HT1080 (cell line): ENCODE measurements around the gene MACROD2. TPM values are rescaled to one million over a fixed set of nuclear protein-coding genes. Genes with fewer than 3 reads are reported as not detected.

Source experiments
- DNase-seq: peaks from one replicate; pipeline ENCODE4 v3.0.0-alpha.2; 2015; ENCODE audit warnings: low read depth
- total RNA-seq: library from RNA; depleted of rRNA; stranded (reverse); fragments of >200 nt; shearing (Covaris generic); gene quantifications from 2 replicates; pipeline ENCODE4 v1.2.3, GENCODE V29; 2014

The MACROD2 gene
- total RNA-seq, 1 experiment from 2014 or later = 1.2 TPM

DNA sequence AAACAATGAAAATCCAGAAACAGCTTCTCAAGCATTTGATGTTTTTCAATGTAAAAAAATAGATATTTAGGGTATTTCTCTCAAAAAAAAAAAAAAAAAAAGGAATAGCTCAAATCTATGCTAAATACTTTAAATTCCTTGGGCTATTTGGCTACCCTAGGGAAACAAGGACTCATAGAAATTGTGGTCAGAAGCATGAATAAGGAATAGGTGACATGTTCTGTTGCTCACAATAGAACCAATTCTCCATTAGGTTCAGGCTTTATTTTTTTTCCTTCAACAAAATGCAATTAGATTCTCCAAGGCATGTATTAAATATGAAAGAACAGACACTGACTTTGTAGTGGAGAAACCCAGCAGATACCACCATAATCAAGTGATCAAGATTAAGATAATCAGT is 1246.4 kb downstream of the MACROD2 start:
- DNase-seq = no peak

GRCh38 chr20:15242773-15243172 is 1247.5 kb downstream of the MACROD2 start:
- no peak for DNase-seq

DNA sequence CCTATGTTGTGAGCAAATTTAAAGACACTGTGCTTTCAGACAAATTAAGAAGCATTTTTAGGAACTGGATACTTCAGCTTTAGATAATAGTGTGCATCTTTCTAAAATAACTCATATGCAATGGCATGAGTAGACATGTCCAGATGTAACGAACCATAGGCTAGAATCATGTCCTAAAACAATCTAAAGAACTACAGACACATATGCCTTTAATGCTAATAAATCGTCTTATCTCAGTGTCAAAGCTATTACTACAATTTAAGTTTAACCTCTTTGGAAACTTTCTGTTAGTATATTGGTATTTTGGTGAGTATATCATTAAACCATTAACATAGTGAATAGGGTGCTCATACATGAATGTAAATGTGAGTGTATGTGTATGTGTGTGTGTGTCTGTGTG is 1250.6 kb downstream of the MACROD2 start:
- DNase-seq = no peak

GRCh38 chr20:15248618-15249395 is 1253.5 kb downstream of the MACROD2 start:
- peak; percentile 7 for DNase-seq

GRCh38 chr20:15251171-15251570 is 1255.9 kb downstream of the MACROD2 start:
- DNase-seq = no peak

- no peak for DNase-seq
These were observed 1257.0 kb downstream of the MACROD2 start for GRCh38 chr20:15252304-15252703.

DNA sequence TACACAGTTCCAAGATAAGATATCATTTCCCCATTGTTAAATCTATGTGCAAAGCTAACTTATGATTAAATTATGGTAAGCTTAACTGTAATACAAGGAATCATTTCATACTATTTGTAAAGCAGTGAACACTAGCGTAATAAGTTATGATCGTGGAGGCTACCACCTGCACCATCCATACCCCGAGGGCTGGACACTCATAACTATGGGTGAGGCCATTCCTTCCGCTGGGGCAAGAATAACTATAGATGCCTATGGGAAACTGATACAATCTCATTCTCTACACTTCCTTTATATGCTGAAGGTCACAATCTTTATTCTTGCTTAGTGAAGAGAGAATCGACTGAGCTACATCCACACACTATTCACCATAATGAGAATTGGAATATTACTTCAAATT is 1258.1 kb downstream of the MACROD2 start:
- DNase-seq = no peak

DNA sequence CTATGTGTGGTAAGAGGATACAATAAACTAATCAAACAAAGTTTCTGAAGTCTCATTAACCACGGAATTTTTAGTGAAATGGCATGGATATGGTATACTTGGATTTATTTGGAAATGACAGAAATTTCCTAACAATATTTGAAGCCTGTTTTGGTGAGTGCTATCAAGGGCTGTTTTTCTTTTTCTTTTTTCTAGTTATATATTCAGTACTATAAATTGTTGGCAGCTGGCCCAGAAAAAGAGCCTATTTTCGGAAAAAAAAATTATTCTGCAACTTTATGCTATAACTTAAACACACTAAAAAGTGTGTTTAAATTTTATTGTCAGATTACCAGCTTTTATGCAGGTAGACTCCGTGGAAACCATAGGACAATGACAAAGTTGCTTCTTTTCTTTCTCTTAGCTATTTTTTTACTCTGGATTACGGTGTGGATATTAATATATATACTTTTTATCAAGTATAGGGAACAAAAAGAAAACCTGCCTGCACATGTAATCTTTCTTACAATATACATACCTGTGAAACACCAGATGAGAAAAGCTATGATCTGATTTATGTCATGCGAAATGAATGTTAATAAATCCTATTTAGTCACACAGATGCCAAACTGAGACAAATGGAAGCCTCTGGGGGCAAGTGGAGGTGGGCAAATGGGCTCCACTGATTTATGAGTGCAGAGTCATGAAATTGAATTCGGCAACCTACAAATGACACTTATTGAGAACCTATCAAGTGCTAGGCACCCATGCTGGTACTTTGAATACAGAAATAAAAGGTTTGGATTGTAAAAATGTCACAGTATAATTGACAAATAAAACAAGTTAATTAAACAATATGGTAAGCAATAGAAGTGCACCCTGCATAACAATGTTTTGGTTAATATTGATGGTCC is 1261.6 kb downstream of the MACROD2 start:
- no peak for DNase-seq

- no peak for DNase-seq
These were observed 1262.2 kb downstream of the MACROD2 start for GRCh38 chr20:15257569-15257870.

DNA sequence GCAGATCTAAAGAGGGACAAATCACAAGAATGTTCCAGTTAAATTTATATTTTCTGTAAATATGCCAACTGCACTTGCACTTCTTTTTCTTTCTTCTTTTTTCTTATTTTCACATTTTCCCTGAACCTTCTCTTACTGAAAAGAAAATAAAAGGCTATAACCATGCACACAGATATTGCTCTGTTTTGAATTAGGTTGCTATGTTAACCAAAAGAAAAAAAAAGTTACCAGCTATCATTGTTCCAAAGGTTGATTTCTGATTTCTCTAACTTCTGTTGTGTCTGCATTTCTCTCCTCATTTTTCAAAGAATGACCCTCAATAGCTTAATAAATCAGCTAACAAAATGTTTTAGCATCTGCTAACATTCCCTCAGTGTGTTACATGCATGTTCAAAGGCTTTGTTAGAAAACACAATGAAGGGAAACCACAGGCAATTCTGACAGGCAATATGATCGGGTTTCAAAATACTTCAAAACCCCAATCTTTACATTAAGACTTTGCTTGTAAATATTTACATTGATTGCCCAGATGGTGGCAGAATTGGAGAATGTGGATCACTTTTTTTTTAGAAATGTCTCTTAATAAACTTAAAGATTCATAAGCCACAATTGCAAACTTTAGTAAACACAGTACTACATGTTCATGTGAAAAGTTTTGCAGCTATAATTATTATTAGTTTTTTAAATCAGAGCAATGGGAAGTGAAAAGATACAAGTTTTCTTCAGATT is 1270.4 kb downstream of the MACROD2 start:
- DNase-seq = no peak

- no peak for DNase-seq
These were observed 1272.6 kb downstream of the MACROD2 start for GRCh38 chr20:15267935-15268334.

- DNase-seq = peak; percentile 79
These were observed 1282.7 kb downstream of the MACROD2 start for GRCh38 chr20:15278041-15278440.

DNA sequence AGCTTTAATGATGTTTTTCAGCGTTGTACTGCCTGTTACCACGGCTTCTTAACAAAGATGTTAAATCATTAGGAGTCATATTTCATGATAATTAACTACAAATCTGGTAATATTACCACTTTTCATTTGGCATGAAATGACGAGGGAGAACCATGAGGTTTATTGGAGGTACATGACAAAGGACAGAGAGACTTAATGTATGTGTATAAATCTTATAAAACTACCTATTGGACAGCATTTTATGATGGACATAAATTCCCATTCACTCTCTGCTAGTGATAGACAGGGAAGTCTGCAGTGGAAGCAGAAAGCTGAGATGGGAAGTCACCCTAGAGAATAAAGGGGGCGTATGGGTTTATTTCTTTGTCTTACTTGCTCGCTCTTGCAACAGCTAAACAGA is 1292.0 kb downstream of the MACROD2 start:
- DNase-seq = no peak

DNA sequence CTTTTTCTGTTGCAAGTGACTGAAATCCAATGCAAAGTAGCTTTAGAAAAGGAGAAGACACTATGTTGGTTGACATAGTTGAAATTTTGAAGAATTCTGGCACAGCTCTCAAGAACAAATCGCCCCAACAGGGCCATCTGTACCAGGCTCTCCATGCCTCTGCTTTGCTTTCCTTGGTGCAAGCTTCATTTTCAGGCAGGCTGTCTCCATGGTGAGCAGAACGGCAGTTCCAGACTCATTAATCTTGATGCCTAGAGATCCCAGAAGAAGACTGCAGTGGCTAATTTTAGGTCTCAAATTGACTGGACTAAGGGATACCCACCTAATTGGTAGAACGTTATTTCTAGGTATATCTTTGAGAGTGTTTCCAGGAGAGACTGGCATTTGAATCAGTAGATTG is 1292.8 kb downstream of the MACROD2 start:
- DNase-seq = no peak

GRCh38 chr20:15289337-15289736 is 1294.0 kb downstream of the MACROD2 start:
- no peak for DNase-seq

DNA sequence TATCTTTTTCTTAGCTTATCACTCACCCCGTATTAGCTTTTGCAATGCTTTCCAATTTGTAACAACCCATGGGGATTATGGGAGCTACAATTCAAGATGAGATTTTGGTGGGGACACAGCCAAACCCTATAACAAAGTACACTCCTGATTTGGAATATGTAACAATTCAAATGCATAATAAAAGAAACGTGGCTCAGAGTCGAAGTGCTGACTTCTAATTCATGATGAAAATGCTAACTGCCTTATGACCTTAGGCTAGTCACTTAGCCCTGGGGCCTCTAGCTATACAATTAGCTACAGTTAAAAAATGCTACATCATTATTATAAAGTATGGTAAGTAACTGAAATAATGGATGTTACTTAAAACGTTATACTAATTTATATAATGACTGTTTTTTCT is 1297.1 kb downstream of the MACROD2 start:
- no peak for DNase-seq

DNA sequence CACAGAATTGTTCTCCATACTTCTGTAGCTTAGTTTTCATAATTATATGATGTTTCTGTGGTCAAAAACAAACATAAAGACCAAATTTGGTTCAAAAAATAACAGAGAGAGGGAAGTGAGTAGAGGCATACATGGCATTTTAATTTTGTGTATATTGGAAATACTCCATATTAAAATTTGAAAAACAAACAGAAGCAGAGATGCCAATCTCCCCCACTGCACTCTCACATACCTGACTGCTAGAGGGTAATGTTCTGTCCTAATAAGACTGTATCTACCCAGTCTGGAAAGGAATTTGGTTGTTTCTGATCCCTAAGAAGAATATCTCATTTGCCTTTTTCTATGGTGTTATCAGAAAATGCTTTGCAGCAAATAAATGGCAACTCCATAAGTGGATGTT is 1301.1 kb downstream of the MACROD2 start:
- DNase-seq = no peak

DNA sequence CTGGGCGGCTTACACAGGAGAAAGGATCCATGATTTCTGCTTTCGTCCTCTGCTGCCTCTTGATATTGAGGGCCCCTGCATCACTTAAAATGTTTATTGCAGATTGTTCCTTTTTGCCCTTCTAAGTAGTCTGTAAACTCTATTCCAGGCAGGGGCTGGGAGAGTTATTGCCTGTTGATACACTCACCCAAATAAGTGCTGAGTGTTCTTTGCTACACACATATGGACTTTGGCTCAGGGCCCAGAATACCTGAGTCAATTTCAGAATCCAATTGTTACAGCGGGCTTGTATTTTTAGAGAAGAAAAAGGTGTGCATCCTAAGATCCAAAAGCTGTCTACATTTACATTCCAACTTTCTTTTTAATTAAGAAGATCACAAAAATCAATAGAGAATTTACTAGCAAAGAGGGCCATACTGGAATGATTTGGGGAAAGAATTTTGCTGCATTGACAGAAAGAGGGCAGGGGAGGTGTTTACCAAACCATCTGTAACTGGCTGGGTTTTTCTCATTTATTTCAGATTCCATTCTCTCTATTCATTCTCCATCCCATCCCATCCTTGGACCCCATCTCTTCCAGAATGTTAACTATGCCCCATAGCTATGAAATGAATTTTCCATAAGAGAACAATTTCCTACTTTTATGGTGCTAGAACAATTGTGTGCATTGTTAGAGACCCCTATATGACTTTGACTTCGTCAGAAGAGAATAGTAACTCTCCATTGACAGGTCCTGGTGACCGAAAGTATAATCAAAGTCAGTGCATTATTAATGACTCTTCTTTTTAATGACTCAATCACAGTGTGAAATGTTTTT is 1302.0 kb downstream of the MACROD2 start:
- no peak for DNase-seq

DNA sequence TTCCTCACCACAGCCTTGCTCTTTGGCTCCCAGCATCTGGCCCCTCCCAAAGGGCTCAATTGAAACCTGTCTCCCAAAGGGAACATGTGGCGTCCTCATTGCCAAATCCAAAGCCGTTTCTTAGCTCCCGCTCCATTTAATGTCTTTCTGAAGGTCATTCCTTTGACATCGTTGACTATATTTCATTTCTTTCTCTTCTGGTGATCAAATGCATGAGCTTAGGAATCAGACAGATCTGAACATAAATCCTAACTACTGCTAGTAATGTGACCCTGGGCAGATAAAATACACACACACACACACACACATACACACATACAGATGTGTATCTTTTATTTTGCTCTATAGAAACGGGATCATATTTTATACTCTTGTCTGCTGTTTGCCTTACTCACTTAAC is 1306.8 kb downstream of the MACROD2 start:
- DNase-seq = no peak

DNA sequence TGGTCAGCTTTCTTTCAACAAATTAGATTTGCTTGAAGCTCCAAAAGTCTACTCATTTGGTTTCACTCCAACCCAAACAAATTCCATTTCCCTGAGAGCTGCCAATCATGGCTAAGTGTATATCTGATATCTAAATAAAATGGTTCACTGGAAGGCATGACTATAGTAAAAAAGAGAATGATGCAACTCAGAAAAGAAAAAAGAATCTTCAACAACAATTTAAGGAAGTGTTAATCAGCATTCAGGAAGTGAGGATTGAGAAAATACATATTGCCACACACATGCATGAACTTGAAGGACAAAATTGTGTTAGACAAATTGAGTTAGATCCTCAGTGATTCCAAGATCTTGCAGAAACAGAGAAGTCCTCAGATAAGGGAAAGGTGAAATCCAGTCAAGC is 1315.0 kb downstream of the MACROD2 start:
- peak; percentile 3 for DNase-seq

DNA sequence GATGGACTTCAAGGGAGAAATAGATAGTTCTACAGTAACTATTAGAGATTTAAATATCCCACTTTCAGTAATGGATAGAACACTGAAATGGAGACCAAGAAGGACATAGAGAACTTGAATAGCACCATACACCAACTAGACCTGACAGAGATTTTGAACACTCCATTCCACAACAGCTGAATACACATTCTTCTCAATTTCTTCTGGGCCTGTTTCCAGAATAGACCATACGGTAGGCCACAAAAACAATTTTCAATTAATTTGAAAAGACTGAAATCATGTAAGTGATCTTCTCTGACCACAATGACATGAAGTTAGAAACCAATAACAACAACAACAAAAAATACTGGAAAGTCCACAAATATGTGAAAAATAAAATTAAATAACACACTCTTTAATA is 1321.2 kb downstream of the MACROD2 start:
- DNase-seq = no peak
